HepG2 (cell line): ENCODE measurements around the gene ANKZF1. TPM values are rescaled to one million over a fixed set of nuclear protein-coding genes. Genes with fewer than 3 reads are reported as not detected.

Experiments
- CEBPB ChIP-seq: IDR thresholded peaks from 2 replicates; pipeline ENCODE4 v1.6.1; 2011; ENCODE audit warnings: low read depth, low read length, improper control_type of control experiment, borderline replicate concordance
- ETV6 ChIP-seq: sonication (generic); formaldehyde crosslinking; conservative IDR thresholded peaks from 2 replicates; pipeline ENCODE4 v1.4.0; 2020; ENCODE audit warnings: missing genetic modification reagents
- FOXA3 ChIP-seq: IDR thresholded peaks from 2 replicates; pipeline ENCODE4 v1.6.1; 2016; ENCODE audit warnings: missing genetic modification reagents, missing compliant biosample characterization
- GABPB1 ChIP-seq: IDR thresholded peaks from 2 replicates; pipeline ENCODE4 v1.6.1; 2016; ENCODE audit warnings: mild to moderate bottlenecking, missing genetic modification reagents, moderate library complexity, missing compliant biosample characterization
- MIER3 ChIP-seq: IDR thresholded peaks from 2 replicates; pipeline ENCODE4 v1.6.1; 2016; ENCODE audit warnings: missing compliant biosample characterization, borderline replicate concordance
- PHF21A ChIP-seq: sonication (generic); formaldehyde crosslinking; IDR thresholded peaks from 2 replicates; pipeline ENCODE4 v1.5.0; 2020; ENCODE audit warnings: mild to moderate bottlenecking, missing genetic modification reagents
- SALL2 ChIP-seq: sonication (generic); formaldehyde crosslinking; IDR thresholded peaks from 2 replicates; pipeline ENCODE4 v1.8.1; 2023; ENCODE audit warnings: mild to moderate bottlenecking, missing genetic modification reagents, inconsistent platforms
- SMC3 ChIP-seq: IDR thresholded peaks from 2 replicates; pipeline ENCODE4 v1.6.1; 2011; ENCODE audit warnings: low read length, improper control_type of control experiment
- SNAI1 ChIP-seq: sonication (generic); formaldehyde crosslinking; IDR thresholded peaks from 2 replicates; pipeline ENCODE4 v1.5.0; 2020; ENCODE audit warnings: mild to moderate bottlenecking, missing genetic modification reagents, borderline replicate concordance
- SNAPC2 ChIP-seq: sonication (generic); formaldehyde crosslinking; IDR thresholded peaks from 2 replicates; pipeline ENCODE4 v1.8.1; 2022; ENCODE audit warnings: mild to moderate bottlenecking, missing genetic modification reagents
- SOX13 ChIP-seq, 3 experiments: fragments of 450-650 bp in 1 of 3; sonication (generic) in 1 of 3; formaldehyde crosslinking in 1 of 3; IDR thresholded peaks in 2 of 3; conservative IDR thresholded peaks in 1 of 3; 2 replicates each; pipeline versions ENCODE4 v1.5.0 to v1.6.1; 2016 to 2020; ENCODE audit warnings: antibody characterized with exemption in 1 of 3, mild to moderate bottlenecking in 1 of 3, missing compliant biosample characterization in 1 of 3, missing genetic modification reagents in 1 of 3, moderate library complexity in 1 of 3
- SOX5 ChIP-seq: IDR thresholded peaks from 2 replicates; pipeline ENCODE4 v1.6.1; 2016; ENCODE audit warnings: borderline replicate concordance
- ZFP41 ChIP-seq: sonication (generic); formaldehyde crosslinking; IDR thresholded peaks from 2 replicates; pipeline ENCODE4 v1.4.0; 2020; ENCODE audit warnings: mild to moderate bottlenecking, missing genetic modification reagents, borderline replicate concordance
- ZNF232 ChIP-seq: sonication (generic); formaldehyde crosslinking; IDR thresholded peaks from 2 replicates; pipeline ENCODE4 v1.4.0; 2020; ENCODE audit warnings: missing genetic modification reagents, borderline replicate concordance
- ZNF547 ChIP-seq: sonication (generic); formaldehyde crosslinking; IDR thresholded peaks from 2 replicates; pipeline ENCODE4 v1.5.1; 2020; ENCODE audit warnings: mild to moderate bottlenecking, missing genetic modification reagents
- polyA plus RNA-seq, 8 experiments: library from polyadenylated mRNA; depleted of rRNA in 3 of 8; stranded (reverse) in 7 of 8; unstranded in 1 of 8; fragments of >200 nt; fragmentation: Illumina TruSeq in 4 of 8; extraction: Trizol in 4 of 8; gene quantifications; 2 replicates each; pipeline versions ENCODE4 v1.2.1 to v1.2.3, GENCODE V29; 2011 to 2016; ENCODE audit warnings: low read depth in 4 of 8, missing spikeins in 1 of 8, mixed read lengths in 1 of 8; ENCODE audit not compliant: insufficient read depth in 1 of 8
- total RNA-seq, 5 experiments: library from RNA; depleted of rRNA; stranded (reverse); fragments of >200 nt; fragmentation: Illumina TruSeq; extraction: Trizol; gene quantifications; 2 replicates each; pipeline ENCODE4 v1.2.3, GENCODE V29; 2016; ENCODE audit warnings: low read depth in 1 of 5
- TF ChIP-seq, protein P1 (sequence below): sonication (generic); formaldehyde crosslinking; IDR thresholded peaks from 2 replicates; pipeline ENCODE4 v1.4.0; 2020; ENCODE audit warnings: mild to moderate bottlenecking, missing genetic modification reagents
- TF ChIP-seq, protein P2 (sequence below): sonication (generic); formaldehyde crosslinking; IDR thresholded peaks from 2 replicates; pipeline ENCODE4 v1.5.0; 2020; ENCODE audit warnings: mild to moderate bottlenecking, missing genetic modification reagents, borderline replicate concordance
- TF ChIP-seq, protein P3 (sequence below): sonication (generic); IDR thresholded peaks from 2 replicates; pipeline ENCODE4 v1.6.1; 2016; ENCODE audit warnings: low read depth, borderline replicate concordance

Gene ANKZF1
- total and polyA plus RNA-seq, 2 of the 13 experiments (the other 11 are each of a cell fraction or from before 2014, with no cell fraction given) = 25.3 to 128 TPM

DNA sequence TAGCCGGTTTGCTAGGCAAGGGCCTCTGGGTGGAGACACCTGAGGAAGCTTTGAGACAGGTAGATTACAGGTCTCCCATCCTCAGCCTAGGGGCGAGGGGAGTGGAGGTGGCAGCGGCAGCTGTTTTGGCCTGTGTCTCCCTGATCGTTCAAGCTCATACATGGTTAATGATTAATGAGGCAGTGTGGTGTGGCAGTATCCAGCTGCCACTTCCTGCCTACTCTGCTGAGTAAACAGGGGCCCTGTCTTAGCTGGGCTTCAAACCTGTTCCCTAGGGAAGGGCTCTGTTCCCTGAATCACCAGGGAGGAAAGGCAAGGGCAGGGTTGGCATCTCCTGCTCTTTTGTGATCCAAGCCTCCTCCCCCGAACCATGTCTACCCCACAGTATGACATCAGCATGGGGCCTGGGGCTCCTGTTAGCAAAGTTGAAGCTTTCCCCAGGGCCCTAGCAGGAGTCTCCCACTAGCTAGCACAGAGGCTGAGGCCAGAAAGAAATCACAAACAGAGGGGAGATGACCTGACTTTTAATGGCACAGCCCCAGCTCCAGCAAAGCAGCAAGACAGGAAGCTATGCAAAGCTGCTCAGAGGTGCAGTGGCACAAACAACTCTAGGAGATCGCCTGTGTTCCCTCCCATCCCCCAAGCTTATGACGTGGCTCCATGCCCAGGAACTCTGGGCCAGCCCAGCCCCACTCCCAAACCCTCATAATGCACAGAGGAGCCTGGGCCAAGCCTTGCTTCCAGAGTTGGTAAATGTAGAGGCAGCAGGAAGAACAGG is 19.8 kb downstream of the ANKZF1 start (continued):
- TF ChIP-seq SALL2 (CRISPR knock-in tag) = peak; percentile 61; the same call in 1 of the 2 replicates
- TF ChIP-seq GABPB1 (CRISPR knock-in tag) = peak; percentile 70
- peak; percentile 80 for TF ChIP-seq SOX5
- TF ChIP-seq, protein P1, sequence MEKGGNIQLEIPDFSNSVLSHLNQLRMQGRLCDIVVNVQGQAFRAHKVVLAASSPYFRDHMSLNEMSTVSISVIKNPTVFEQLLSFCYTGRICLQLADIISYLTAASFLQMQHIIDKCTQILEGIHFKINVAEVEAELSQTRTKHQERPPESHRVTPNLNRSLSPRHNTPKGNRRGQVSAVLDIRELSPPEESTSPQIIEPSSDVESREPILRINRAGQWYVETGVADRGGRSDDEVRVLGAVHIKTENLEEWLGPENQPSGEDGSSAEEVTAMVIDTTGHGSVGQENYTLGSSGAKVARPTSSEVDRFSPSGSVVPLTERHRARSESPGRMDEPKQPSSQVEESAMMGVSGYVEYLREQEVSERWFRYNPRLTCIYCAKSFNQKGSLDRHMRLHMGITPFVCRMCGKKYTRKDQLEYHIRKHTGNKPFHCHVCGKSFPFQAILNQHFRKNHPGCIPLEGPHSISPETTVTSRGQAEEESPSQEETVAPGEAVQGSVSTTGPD (CRISPR knock-in tag) = no peak
- TF ChIP-seq ETV6 = no peak
- TF ChIP-seq SNAPC2 (CRISPR knock-in tag) = peak; percentile 95
- no peak for TF ChIP-seq CEBPB
- peak; percentile 15; the same call in 1 of the 2 replicates for TF ChIP-seq ZNF232 (CRISPR knock-in tag)
- TF ChIP-seq, protein P2, sequence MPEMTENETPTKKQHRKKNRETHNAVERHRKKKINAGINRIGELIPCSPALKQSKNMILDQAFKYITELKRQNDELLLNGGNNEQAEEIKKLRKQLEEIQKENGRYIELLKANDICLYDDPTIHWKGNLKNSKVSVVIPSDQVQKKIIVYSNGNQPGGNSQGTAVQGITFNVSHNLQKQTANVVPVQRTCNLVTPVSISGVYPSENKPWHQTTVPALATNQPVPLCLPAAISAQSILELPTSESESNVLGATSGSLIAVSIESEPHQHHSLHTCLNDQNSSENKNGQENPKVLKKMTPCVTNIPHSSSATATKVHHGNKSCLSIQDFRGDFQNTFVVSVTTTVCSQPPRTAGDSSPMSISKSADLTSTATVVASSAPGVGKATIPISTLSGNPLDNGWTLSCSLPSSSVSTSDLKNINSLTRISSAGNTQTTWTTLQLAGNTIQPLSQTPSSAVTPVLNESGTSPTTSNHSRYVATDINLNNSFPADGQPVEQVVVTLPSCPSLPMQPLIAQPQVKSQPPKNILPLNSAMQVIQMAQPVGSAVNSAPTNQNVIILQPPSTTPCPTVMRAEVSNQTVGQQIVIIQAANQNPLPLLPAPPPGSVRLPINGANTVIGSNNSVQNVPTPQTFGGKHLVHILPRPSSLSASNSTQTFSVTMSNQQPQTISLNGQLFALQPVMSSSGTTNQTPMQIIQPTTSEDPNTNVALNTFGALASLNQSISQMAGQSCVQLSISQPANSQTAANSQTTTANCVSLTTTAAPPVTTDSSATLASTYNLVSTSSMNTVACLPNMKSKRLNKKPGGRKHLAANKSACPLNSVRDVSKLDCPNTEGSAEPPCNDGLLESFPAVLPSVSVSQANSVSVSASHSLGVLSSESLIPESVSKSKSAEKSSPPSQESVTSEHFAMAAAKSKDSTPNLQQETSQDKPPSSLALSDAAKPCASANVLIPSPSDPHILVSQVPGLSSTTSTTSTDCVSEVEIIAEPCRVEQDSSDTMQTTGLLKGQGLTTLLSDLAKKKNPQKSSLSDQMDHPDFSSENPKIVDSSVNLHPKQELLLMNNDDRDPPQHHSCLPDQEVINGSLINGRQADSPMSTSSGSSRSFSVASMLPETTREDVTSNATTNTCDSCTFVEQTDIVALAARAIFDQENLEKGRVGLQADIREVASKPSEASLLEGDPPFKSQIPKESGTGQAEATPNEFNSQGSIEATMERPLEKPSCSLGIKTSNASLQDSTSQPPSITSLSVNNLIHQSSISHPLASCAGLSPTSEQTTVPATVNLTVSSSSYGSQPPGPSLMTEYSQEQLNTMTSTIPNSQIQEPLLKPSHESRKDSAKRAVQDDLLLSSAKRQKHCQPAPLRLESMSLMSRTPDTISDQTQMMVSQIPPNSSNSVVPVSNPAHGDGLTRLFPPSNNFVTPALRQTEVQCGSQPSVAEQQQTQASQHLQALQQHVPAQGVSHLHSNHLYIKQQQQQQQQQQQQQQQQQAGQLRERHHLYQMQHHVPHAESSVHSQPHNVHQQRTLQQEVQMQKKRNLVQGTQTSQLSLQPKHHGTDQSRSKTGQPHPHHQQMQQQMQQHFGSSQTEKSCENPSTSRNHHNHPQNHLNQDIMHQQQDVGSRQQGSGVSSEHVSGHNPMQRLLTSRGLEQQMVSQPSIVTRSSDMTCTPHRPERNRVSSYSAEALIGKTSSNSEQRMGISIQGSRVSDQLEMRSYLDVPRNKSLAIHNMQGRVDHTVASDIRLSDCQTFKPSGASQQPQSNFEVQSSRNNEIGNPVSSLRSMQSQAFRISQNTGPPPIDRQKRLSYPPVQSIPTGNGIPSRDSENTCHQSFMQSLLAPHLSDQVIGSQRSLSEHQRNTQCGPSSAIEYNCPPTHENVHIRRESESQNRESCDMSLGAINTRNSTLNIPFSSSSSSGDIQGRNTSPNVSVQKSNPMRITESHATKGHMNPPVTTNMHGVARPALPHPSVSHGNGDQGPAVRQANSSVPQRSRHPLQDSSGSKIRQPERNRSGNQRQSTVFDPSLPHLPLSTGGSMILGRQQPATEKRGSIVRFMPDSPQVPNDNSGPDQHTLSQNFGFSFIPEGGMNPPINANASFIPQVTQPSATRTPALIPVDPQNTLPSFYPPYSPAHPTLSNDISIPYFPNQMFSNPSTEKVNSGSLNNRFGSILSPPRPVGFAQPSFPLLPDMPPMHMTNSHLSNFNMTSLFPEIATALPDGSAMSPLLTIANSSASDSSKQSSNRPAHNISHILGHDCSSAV = 0 out of 2 replicates have a peak, but pooled peaks have one; percentile 83
- 0 out of 2 replicates have a peak, but pooled peaks have one; percentile 22 for TF ChIP-seq ZFP41 (CRISPR knock-in tag)
- TF ChIP-seq, protein P3, sequence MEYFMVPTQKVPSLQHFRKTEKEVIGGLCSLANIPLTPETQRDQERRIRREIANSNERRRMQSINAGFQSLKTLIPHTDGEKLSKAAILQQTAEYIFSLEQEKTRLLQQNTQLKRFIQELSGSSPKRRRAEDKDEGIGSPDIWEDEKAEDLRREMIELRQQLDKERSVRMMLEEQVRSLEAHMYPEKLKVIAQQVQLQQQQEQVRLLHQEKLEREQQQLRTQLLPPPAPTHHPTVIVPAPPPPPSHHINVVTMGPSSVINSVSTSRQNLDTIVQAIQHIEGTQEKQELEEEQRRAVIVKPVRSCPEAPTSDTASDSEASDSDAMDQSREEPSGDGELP = peak; percentile 93
- TF ChIP-seq SOX13 (IDR thresholded peaks at IDR 0.05) = no peak
- no peak; a peak in 2 of 4 replicates for TF ChIP-seq SOX13 (CRISPR knock-in tag; conservative IDR thresholded peaks at IDR 0.05 in 1 of 2, IDR thresholded peaks at IDR 0.05 in 1 of 2)
- no peak for TF ChIP-seq SNAI1 (CRISPR knock-in tag)
- peak; percentile 99 for TF ChIP-seq FOXA3 (CRISPR knock-in tag)
- TF ChIP-seq MIER3 (CRISPR knock-in tag) = peak; percentile 84; the same call in 1 of the 2 replicates
- TF ChIP-seq SMC3 = no peak; the same call in 1 of the 2 replicates
- TF ChIP-seq PHF21A (CRISPR knock-in tag) = peak; percentile 91
- TF ChIP-seq ZNF547 (CRISPR knock-in tag) = peak; percentile 63; the same call in 1 of the 2 replicates
